ENCODE measurements around the gene SARS2. TPM values are rescaled to one million over a fixed set of nuclear protein-coding genes. Genes with fewer than 3 reads are reported as not detected.
A peak's percentile ranks its signal among the peaks of the same experiment; 100 is the strongest.

The SARS2 gene
- total RNA-seq, 1 donor from 2014 or later, result 40.5 TPM

GRCh38 chr19:38901683-38902082 lies 28.9 kb downstream of the SARS2 start:
- TF ChIP-seq CTCF (IDR thresholded peaks at IDR 0.05; ENCODE audit: insufficient read depth, low read length, poor library complexity, severe bottlenecking), result no peak
- DNase-seq (ENCODE audit: low read depth), result no peak
- no peaks in the 10 kb centered on the region for H3K27me3 ChIP-seq (ENCODE audit: control insufficient read depth, insufficient read depth, low read length)
- no peaks in the 10 kb centered on the region for H3K36me3 ChIP-seq (ENCODE audit: control insufficient read depth, insufficient read depth, low read length)
- H3K4me3 ChIP-seq (ENCODE audit: low read depth, low read length), result no peak overlapping the region

GRCh38 chr19:38900743-38901190 lies 29.8 kb downstream of the SARS2 start:
- TF ChIP-seq CTCF (IDR thresholded peaks at IDR 0.05; ENCODE audit: insufficient read depth, low read length, poor library complexity, severe bottlenecking), result no peak
- no peaks in the 10 kb centered on the region for H3K36me3 ChIP-seq (ENCODE audit: control insufficient read depth, insufficient read depth, low read length)
- no peaks in the 10 kb centered on the region for H3K27me3 ChIP-seq (ENCODE audit: control insufficient read depth, insufficient read depth, low read length)
- DNase-seq (ENCODE audit: low read depth), result no peak
- peak overlapping the region; percentile 96 for H3K4me3 ChIP-seq (ENCODE audit: low read depth, low read length)

- H3K4me3 ChIP-seq (ENCODE audit: low read depth, low read length), result peak overlapping the region; percentile 96
- H3K36me3 ChIP-seq (ENCODE audit: control insufficient read depth, insufficient read depth, low read length), result no peaks in the 10 kb centered on the region
- DNase-seq (ENCODE audit: low read depth), result no peak
- TF ChIP-seq CTCF (IDR thresholded peaks at IDR 0.05; ENCODE audit: insufficient read depth, low read length, poor library complexity, severe bottlenecking), result no peak
- no peaks in the 10 kb centered on the region for H3K27me3 ChIP-seq (ENCODE audit: control insufficient read depth, insufficient read depth, low read length)
Observed at GRCh38 chr19:38900202-38900629, 30.3 kb downstream of the SARS2 start.

- no peak for TF ChIP-seq CTCF (IDR thresholded peaks at IDR 0.05; ENCODE audit: insufficient read depth, low read length, poor library complexity, severe bottlenecking)
- Histone ChIP-seq H3K36me3 (ENCODE audit: control insufficient read depth, insufficient read depth, low read length) (no peaks in the 10 kb centered on the region), H3K4me3 (ENCODE audit: low read depth, low read length) (peak within 1 kb of the TSS; percentile 96), H3K27me3 (ENCODE audit: control insufficient read depth, insufficient read depth, low read length) (no peaks in the 10 kb centered on the region)
- peak; percentile 99 for DNase-seq (ENCODE audit: low read depth)
Observed at GRCh38 chr19:38899447-38900201, 30.9 kb downstream of the SARS2 start, which contains the start of the genes NFKBIB and SIRT2. TSS of gene NFKBIB (plus strand) at chr19:38899969. CDS start at chr19:38900033, 64 bp downstream. TSS of gene SIRT2 (minus strand) at chr19:38899618. CDS start at chr19:38899521, 97 bp downstream.

GRCh38 chr19:38898788-38899446 lies 31.6 kb downstream of the SARS2 start:
- H3K36me3 ChIP-seq (ENCODE audit: control insufficient read depth, insufficient read depth, low read length), result no peaks in the 10 kb centered on the region
- peak overlapping the region; percentile 74 for H3K4me3 ChIP-seq (ENCODE audit: low read depth, low read length)
- no peak for TF ChIP-seq CTCF (IDR thresholded peaks at IDR 0.05; ENCODE audit: insufficient read depth, low read length, poor library complexity, severe bottlenecking)
- no peak for DNase-seq (ENCODE audit: low read depth)
- no peaks in the 10 kb centered on the region for H3K27me3 ChIP-seq (ENCODE audit: control insufficient read depth, insufficient read depth, low read length)
